WTC11 (cell line): Measurements from ENCODE around the gene KCNIP4. TPM values are rescaled to one million over a fixed set of nuclear protein-coding genes. Genes with fewer than 3 reads are reported as not detected.
"Not testable (repeated sequence)": the region's sequence is repeated elsewhere in the genome, so short reads cannot be mapped to it uniquely, and the experiment has no call there.

Experiments
- ATAC-seq: fragments of 200-7000 bp; cut with Tn5 transposase; 2 replicates; pipeline ENCODE4 v1.10.0; 2021; ENCODE audit warnings: mild to moderate bottlenecking, moderate library complexity
- CTCF ChIA-PET: fragments of 300-600 bp; sonication (Branson Sonifier 250); formaldehyde crosslinking; loops from one replicate; lab custom pipeline; 2021; ENCODE audit warnings: antibody characterized with exemption; lab: Charles Lee
- POLR2A ChIA-PET: fragments of 350-600 bp; sonication (Branson Sonifier 250); formaldehyde crosslinking; loops from one replicate; lab custom pipeline; 2021; ENCODE audit warnings: antibody characterized with exemption; lab: Charles Lee
- DNase-seq: peaks from one replicate; pipeline ENCODE4 v3.0.0; 2021; ENCODE audit warnings: low spot score
- H3K27ac Mint-ChIP-seq: 2 replicates; pipeline ENCODE4 v1.8.0; 2021; ENCODE audit warnings: mixed read lengths
- H3K27me3 Mint-ChIP-seq: 2 replicates; pipeline ENCODE4 v1.8.0; 2021; ENCODE audit warnings: low read depth, mild to moderate bottlenecking, moderate library complexity, mixed read lengths
- H3K36me3 Mint-ChIP-seq: 2 replicates; pipeline ENCODE4 v1.8.0; 2021; ENCODE audit warnings: mixed read lengths
- H3K4me1 Mint-ChIP-seq: 2 replicates; pipeline ENCODE4 v1.8.0; 2022; ENCODE audit warnings: mixed read lengths
- H3K4me3 Mint-ChIP-seq: 2 replicates; pipeline ENCODE4 v1.8.0; 2021; ENCODE audit warnings: mild to moderate bottlenecking, moderate library complexity, mixed read lengths
- H3K9me3 Mint-ChIP-seq: 2 replicates; pipeline ENCODE4 v1.8.0; 2021; ENCODE audit warnings: mixed read lengths
- ARID4B ChIP-seq: sonication (generic); formaldehyde crosslinking; IDR thresholded peaks from 2 replicates; pipeline ENCODE4 v1.8.0; 2023; ENCODE audit warnings: missing genetic modification reagents, mild to moderate bottlenecking, borderline replicate concordance
- ELF4 ChIP-seq: sonication (generic); formaldehyde crosslinking; IDR thresholded peaks from 2 replicates; pipeline ENCODE4 v1.8.1; 2022; ENCODE audit warnings: low read depth, mild to moderate bottlenecking, moderate library complexity, missing genetic modification reagents
- EMX1 ChIP-seq: fragments of 250-450 bp; sonication (Bioruptor Pico); IDR thresholded peaks from 2 replicates; pipeline ENCODE4 v1.8.0; 2021; ENCODE audit warnings: mild to moderate bottlenecking
- FOXK1 ChIP-seq: sonication (generic); formaldehyde crosslinking; IDR thresholded peaks from 2 replicates; pipeline ENCODE4 v1.8.0; 2022; ENCODE audit warnings: mild to moderate bottlenecking, moderate library complexity, missing genetic modification reagents
- GABPB1 ChIP-seq: sonication (generic); formaldehyde crosslinking; IDR thresholded peaks from 2 replicates; pipeline ENCODE4 v1.8.1; 2023; ENCODE audit warnings: mild to moderate bottlenecking, missing genetic modification reagents
- HMGXB4 ChIP-seq: sonication (generic); formaldehyde crosslinking; IDR thresholded peaks from 2 replicates; pipeline ENCODE4 v1.8.1; 2023; ENCODE audit warnings: mild to moderate bottlenecking, moderate library complexity, missing genetic modification reagents
- JUN ChIP-seq: sonication (generic); formaldehyde crosslinking; IDR thresholded peaks from 2 replicates; pipeline ENCODE4 v1.8.0; 2023; ENCODE audit warnings: mild to moderate bottlenecking, missing genetic modification reagents
- NFE2L1 ChIP-seq: sonication (generic); formaldehyde crosslinking; IDR thresholded peaks from 2 replicates; pipeline ENCODE4 v1.8.1; 2023; ENCODE audit warnings: missing genetic modification reagents
- ZMAT4 ChIP-seq: fragments of 250-450 bp; sonication (Bioruptor Pico); IDR thresholded peaks from 2 replicates; pipeline ENCODE4 v1.9.0; 2021; ENCODE audit warnings: mild to moderate bottlenecking
- ZNF425 ChIP-seq: fragments of 250-450 bp; sonication (Bioruptor Pico); conservative IDR thresholded peaks from 2 replicates; pipeline ENCODE4 v1.9.0; 2021; ENCODE audit warnings: mild to moderate bottlenecking
- ZNF532 ChIP-seq: fragments of 250-450 bp; sonication (Bioruptor Pico); IDR thresholded peaks from 2 replicates; pipeline ENCODE4 v1.9.0; 2021; ENCODE audit warnings: mild to moderate bottlenecking, borderline replicate concordance
- ZSCAN18 ChIP-seq: fragments of 250-450 bp; sonication (Bioruptor Pico); IDR thresholded peaks from 2 replicates; pipeline ENCODE4 v2.1.2; 2022; ENCODE audit warnings: mild to moderate bottlenecking, moderate library complexity
- total RNA-seq: library from RNA; stranded (reverse); gene quantifications from 3 replicates; pipeline ENCODE4 v1.2.3, GENCODE V29; 2021

Gene KCNIP4
- total RNA-seq, 1 experiment from 2014 or later, result not detected

- Mint-ChIP-seq H3K4me3 (no peak overlapping the region), H3K9me3 (no peaks in the 10 kb centered on the region), H3K27ac (no peak overlapping the region)
- TF ChIP-seq ZSCAN18 (CRISPR knock-in tag) (no peak), JUN (CRISPR knock-in tag) (no peak), EMX1 (no peak), ZMAT4 (CRISPR knock-in tag) (no peak), GABPB1 (CRISPR knock-in tag) (no peak)
- TF ChIP-seq, all 79 proteins: peak for 0
- POLR2A ChIA-PET, result no interaction called here
- no peak for ATAC-seq
- no peaks in the 10 kb centered on the region for H3K27me3 Mint-ChIP-seq
- no peak for DNase-seq
- peaks cover 3% of the 10 kb centered on the region; the same call in 1 of the 2 replicates for H3K36me3 Mint-ChIP-seq
- CTCF ChIA-PET, result interaction anchor here (1.1 kb wide), 1 partner anchor 19 kb away, joined by 3 read pairs; no protein-coding TSS in a partner anchor
- no peaks in the 10 kb centered on the region for H3K4me1 Mint-ChIP-seq
Measured at GRCh38 chr4:20754036-20754435, 1194.5 kb downstream of the KCNIP4 start.

- Mint-ChIP-seq H3K27ac (no peak overlapping the region), H3K9me3 (no peaks in the 10 kb centered on the region), H3K4me3 (no peak overlapping the region), H3K4me1 (no peaks in the 10 kb centered on the region)
- CTCF ChIA-PET, result no interaction called here
- DNase-seq (no peak), ATAC-seq (no peak)
- TF ChIP-seq FOXK1 (CRISPR knock-in tag) (no peak), ZNF425 (CRISPR knock-in tag) (no peak), HMGXB4 (CRISPR knock-in tag) (no peak), ELF4 (CRISPR knock-in tag) (no peak), ZNF532 (CRISPR knock-in tag) (no peak), ARID4B (no peak), NFE2L1 (CRISPR knock-in tag) (no peak)
- TF ChIP-seq, all 79 proteins: peak for 0
- Mint-ChIP-seq H3K36me3 (peaks cover 3% of the 10 kb centered on the region; the same call in 1 of the 2 replicates), H3K27me3 (no peaks in the 10 kb centered on the region)
- POLR2A ChIA-PET, result interaction anchor here (0.7 kb wide), 1 partner anchor 52 kb away, joined by 4 read pairs; no protein-coding TSS in a partner anchor
Measured at GRCh38 chr4:20752641-20753040, 1195.9 kb downstream of the KCNIP4 start.

GRCh38 chr4:20746000-20746399 lies 1202.6 kb downstream of the KCNIP4 start:
- CTCF ChIA-PET, DNase-seq, H3K4me1 Mint-ChIP-seq, H3K4me3 Mint-ChIP-seq, POLR2A ChIA-PET, H3K27ac Mint-ChIP-seq, ATAC-seq: not testable (repeated sequence)
- peaks cover 43% of the 10 kb centered on the region for H3K9me3 Mint-ChIP-seq
- peaks cover 38% of the 10 kb centered on the region for H3K36me3 Mint-ChIP-seq
- peaks cover 10% of the 10 kb centered on the region for H3K27me3 Mint-ChIP-seq
